ENCODE measurements around the gene IFT27. TPM values are rescaled to one million over a fixed set of nuclear protein-coding genes. Genes with fewer than 3 reads are reported as not detected.

IFT27 gene
- polyA plus RNA-seq, 1 donor (not counting 4 experiments of a cell fraction or from before 2014, with no cell fraction given): 18.5 TPM

DNA sequence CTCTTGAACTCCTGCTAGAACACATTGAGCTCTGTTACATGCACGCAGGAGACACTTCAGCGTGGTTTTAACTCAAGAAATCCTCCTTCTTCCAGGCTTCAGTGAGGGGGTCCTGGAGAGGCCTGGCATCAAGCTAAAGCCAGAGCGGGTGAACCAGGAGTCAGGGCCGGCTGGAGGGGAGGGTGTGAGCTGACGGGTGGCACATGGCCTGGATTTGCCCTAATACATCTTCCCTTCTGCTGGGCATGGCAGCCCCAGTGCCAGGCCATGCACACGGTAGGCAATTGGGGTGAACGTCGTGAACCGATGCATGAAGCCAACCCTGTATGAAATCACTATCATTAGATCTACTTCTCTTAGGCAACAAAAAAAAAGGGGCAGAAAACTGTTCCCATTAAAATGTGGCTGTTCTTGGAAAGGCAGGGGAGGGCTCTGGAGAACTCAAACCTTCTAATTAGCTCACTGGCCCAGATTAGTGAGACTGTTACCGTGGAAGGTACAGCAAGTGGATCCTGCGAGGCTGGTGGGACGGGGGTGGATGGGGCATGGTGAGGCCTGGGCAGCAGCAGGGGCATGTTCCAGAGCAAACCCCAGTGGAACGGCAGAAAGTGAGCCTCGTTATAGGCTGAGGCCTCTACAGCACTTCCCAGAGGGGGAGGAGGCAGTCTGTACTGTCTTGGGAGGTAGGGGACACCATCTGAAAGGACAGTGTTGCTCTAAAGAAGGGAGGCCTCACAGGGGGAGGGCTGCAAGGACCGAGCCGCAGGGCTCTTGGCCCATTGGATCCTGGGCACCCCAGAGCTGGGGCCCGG lies 10.6 kb downstream of the IFT27 start:
- H3K4me2 ChIP-seq (ENCODE audit: control insufficient read depth, extremely low read depth, insufficient read depth, low read depth, low read length): no peak overlapping the region
- no peaks in the 10 kb centered on the region for H3K27me3 ChIP-seq (ENCODE audit: control insufficient read depth, extremely low read depth, insufficient read depth, low read length)
- peaks cover 0 to 1% of the 10 kb centered on the region in 2 experiments for H3K36me3 ChIP-seq (ENCODE audit: control insufficient read depth in 2 of 2, extremely low read depth in 1 of 2, insufficient read depth in 2 of 2, low read length in 2 of 2)
- no peak overlapping the region for H3K4me3 ChIP-seq (ENCODE audit: control insufficient read depth in 2 of 3, extremely low read depth in 1 of 3, insufficient read depth in 2 of 3, low read depth in 1 of 3, low read length in 3 of 3)
- no peaks in the 10 kb centered on the region for H3K9me3 ChIP-seq (ENCODE audit: control insufficient read depth, low read depth, low read length)
- no peaks in the 10 kb centered on the region for H3K79me2 ChIP-seq (ENCODE audit: control insufficient read depth, insufficient read depth, low read length)
- H2AFZ ChIP-seq (ENCODE audit: control insufficient read depth, low read length): no peak overlapping the region
- peaks cover 2% of the 10 kb centered on the region for H3K9me1 ChIP-seq (ENCODE audit: control insufficient read depth, extremely low read depth, insufficient read depth, low read length)
- no peak overlapping the region for H3K9ac ChIP-seq (ENCODE audit: control insufficient read depth, extremely low read depth, insufficient read depth, low read length)
- DNase-seq (ENCODE audit: low read depth, low spot score) (no peak), FAIRE-seq (no peak)
- TF ChIP-seq, protein P1, sequence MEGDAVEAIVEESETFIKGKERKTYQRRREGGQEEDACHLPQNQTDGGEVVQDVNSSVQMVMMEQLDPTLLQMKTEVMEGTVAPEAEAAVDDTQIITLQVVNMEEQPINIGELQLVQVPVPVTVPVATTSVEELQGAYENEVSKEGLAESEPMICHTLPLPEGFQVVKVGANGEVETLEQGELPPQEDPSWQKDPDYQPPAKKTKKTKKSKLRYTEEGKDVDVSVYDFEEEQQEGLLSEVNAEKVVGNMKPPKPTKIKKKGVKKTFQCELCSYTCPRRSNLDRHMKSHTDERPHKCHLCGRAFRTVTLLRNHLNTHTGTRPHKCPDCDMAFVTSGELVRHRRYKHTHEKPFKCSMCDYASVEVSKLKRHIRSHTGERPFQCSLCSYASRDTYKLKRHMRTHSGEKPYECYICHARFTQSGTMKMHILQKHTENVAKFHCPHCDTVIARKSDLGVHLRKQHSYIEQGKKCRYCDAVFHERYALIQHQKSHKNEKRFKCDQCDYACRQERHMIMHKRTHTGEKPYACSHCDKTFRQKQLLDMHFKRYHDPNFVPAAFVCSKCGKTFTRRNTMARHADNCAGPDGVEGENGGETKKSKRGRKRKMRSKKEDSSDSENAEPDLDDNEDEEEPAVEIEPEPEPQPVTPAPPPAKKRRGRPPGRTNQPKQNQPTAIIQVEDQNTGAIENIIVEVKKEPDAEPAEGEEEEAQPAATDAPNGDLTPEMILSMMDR (optimal IDR thresholded peaks at IDR 0.05 in 1 of 3, IDR thresholded peaks at IDR 0.05 in 1 of 3, conservative IDR thresholded peaks at IDR 0.05 in 1 of 3; ENCODE audit: extremely low read depth in 1 of 3, insufficient read depth in 2 of 3, low read length in 3 of 3): no peak
- no peak for TF ChIP-seq EZH2 (IDR thresholded peaks at IDR 0.05; ENCODE audit: low read length)
- no peak overlapping the region for H3K27ac ChIP-seq (ENCODE audit: control insufficient read depth, insufficient read depth, low read length)
- H4K20me1 ChIP-seq (ENCODE audit: control insufficient read depth, extremely low read depth, insufficient read depth, low read length): no peaks in the 10 kb centered on the region
- dilution Hi-C loops (cut with MboI; ENCODE audit: extremely low pct_ligation_motif_present, low sequenced_read_pairs): no loop called here
- peaks cover 17% of the 10 kb centered on the region for H3K4me1 ChIP-seq (ENCODE audit: control insufficient read depth, extremely low read depth, insufficient read depth, low read length)

DNA sequence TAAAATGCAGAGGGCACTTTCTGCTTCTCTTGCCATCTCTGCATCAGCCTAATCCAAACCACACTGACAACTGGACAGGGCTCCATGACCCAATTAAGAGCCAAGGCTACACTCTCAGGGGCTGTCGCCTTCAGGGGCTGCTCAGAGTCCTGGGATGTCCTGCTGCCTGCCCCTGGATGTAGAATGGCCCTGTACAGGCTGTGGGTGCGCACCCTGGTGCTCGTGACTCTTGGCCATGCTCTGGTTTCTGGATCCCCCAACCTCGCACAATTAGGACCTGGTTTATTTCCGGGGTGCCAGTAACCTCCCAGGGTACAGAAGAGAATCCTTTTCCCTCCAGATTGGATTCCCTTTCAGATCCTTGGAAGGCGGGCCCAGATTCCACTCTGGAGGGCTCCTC lies 11.3 kb downstream of the IFT27 start:
- no peak overlapping the region for H3K4me3 ChIP-seq (ENCODE audit: control insufficient read depth in 2 of 3, extremely low read depth in 1 of 3, insufficient read depth in 2 of 3, low read depth in 1 of 3, low read length in 3 of 3)
- TF ChIP-seq, protein P1 (optimal IDR thresholded peaks at IDR 0.05 in 1 of 3, IDR thresholded peaks at IDR 0.05 in 1 of 3, conservative IDR thresholded peaks at IDR 0.05 in 1 of 3; ENCODE audit: extremely low read depth in 1 of 3, insufficient read depth in 2 of 3, low read length in 3 of 3): no peak
- no peak for TF ChIP-seq EZH2 (IDR thresholded peaks at IDR 0.05; ENCODE audit: low read length)
- no peak overlapping the region for H3K9ac ChIP-seq (ENCODE audit: control insufficient read depth, extremely low read depth, insufficient read depth, low read length)
- dilution Hi-C loops (cut with MboI; ENCODE audit: extremely low pct_ligation_motif_present, low sequenced_read_pairs): no loop called here
- no peaks in the 10 kb centered on the region for H4K20me1 ChIP-seq (ENCODE audit: control insufficient read depth, extremely low read depth, insufficient read depth, low read length)
- H3K79me2 ChIP-seq (ENCODE audit: control insufficient read depth, insufficient read depth, low read length): no peaks in the 10 kb centered on the region
- FAIRE-seq (no peak), DNase-seq (ENCODE audit: low read depth, low spot score) (no peak)
- peaks cover 0 to 1% of the 10 kb centered on the region in 2 experiments for H3K36me3 ChIP-seq (ENCODE audit: control insufficient read depth in 2 of 2, extremely low read depth in 1 of 2, insufficient read depth in 2 of 2, low read length in 2 of 2)
- no peak overlapping the region for H3K27ac ChIP-seq (ENCODE audit: control insufficient read depth, insufficient read depth, low read length)
- H3K27me3 ChIP-seq (ENCODE audit: control insufficient read depth, extremely low read depth, insufficient read depth, low read length): no peaks in the 10 kb centered on the region
- H3K4me1 ChIP-seq (ENCODE audit: control insufficient read depth, extremely low read depth, insufficient read depth, low read length): peaks cover 17% of the 10 kb centered on the region
- H3K4me2 ChIP-seq (ENCODE audit: control insufficient read depth, extremely low read depth, insufficient read depth, low read depth, low read length): no peak overlapping the region
- H2AFZ ChIP-seq (ENCODE audit: control insufficient read depth, low read length): no peak overlapping the region
- no peaks in the 10 kb centered on the region for H3K9me3 ChIP-seq (ENCODE audit: control insufficient read depth, low read depth, low read length)
- H3K9me1 ChIP-seq (ENCODE audit: control insufficient read depth, extremely low read depth, insufficient read depth, low read length): peaks cover 2% of the 10 kb centered on the region
